ENCODE results near the gene LRRC25. TPM values are rescaled to one million over a fixed set of nuclear protein-coding genes. Genes with fewer than 3 reads are reported as not detected.

LRRC25 gene
- total RNA-seq, 1 experiment from 2014 or later, result not detected

- H2BK12ac ChIP-seq (ENCODE audit: insufficient read length, low read depth, low read length), result no peak overlapping the region
- H4K91ac ChIP-seq (ENCODE audit: insufficient read length, low read depth, low read length), result no peak overlapping the region
- no peaks in the 10 kb centered on the region for H3K79me2 ChIP-seq (ENCODE audit: insufficient read depth, low read length)
- H3K56ac ChIP-seq (ENCODE audit: insufficient read length, low read depth, low read length), result no peak overlapping the region
- H3K23me2 ChIP-seq (ENCODE audit: insufficient read length, low read depth, low read length, poor library complexity, severe bottlenecking), result peaks cover 14% of the 10 kb centered on the region
- no peak overlapping the region for H2AFZ ChIP-seq (ENCODE audit: low read length)
- H3T11ph ChIP-seq (ENCODE audit: low read length), result no peak overlapping the region
- H2BK20ac ChIP-seq (ENCODE audit: low read depth, low read length, poor library complexity, severe bottlenecking), result no peak overlapping the region
- H4K8ac ChIP-seq (replicated peaks; ENCODE audit: insufficient read length, low read depth, low read length), result no peak overlapping the region
- H2AK5ac ChIP-seq (ENCODE audit: insufficient read length, low read length), result no peak overlapping the region
- H3K14ac ChIP-seq (ENCODE audit: insufficient read depth, low read length), result no peak overlapping the region
- peaks cover 59% of the 10 kb centered on the region for H3K27me3 Mint-ChIP-seq (ENCODE audit: low read depth)
- no peak overlapping the region for H4K5ac ChIP-seq (ENCODE audit: insufficient read length, low read depth, low read length)
- H3K9ac ChIP-seq (ENCODE audit: extremely low read depth, insufficient read length, low read length), result no peak overlapping the region
- no peak overlapping the region for H3K27ac Mint-ChIP-seq
- no peak overlapping the region for H3K4ac ChIP-seq (ENCODE audit: low read depth, low read length)
- H3K4me1 Mint-ChIP-seq, result peaks cover 33 to 61% of the 10 kb centered on the region in 2 experiments
- H3K4me3 Mint-ChIP-seq, result peak overlapping the region; percentile 53 to 78
- no peaks in the 10 kb centered on the region; the same call in 1 of the 2 replicates for H3K27me3 ChIP-seq (ENCODE audit: insufficient read depth, low read length)
- H3K9me3 Mint-ChIP-seq, result no peaks in the 10 kb centered on the region; a peak in 2 of 5 replicates
- no peak overlapping the region for H2BK120ac ChIP-seq (ENCODE audit: low read depth, low read length, poor library complexity, severe bottlenecking)
- DNase-seq, result no peak
- H3K18ac ChIP-seq (ENCODE audit: insufficient read length, low read depth, low read length), result no peak overlapping the region
- no peak overlapping the region for H3K27ac ChIP-seq (ENCODE audit: insufficient read length, low read depth, low read length)
- H2BK5ac ChIP-seq (ENCODE audit: insufficient read length, low read length), result no peak overlapping the region
- H3K23ac ChIP-seq (ENCODE audit: insufficient read length, low read depth, low read length), result no peak overlapping the region
- no peak for TF ChIP-seq CTCF (conservative IDR thresholded peaks at IDR 0.05)
- peak overlapping the region; percentile 25 for H3K4me2 ChIP-seq (ENCODE audit: insufficient read depth, insufficient read length, low read length)
- H3K4me1 ChIP-seq (ENCODE audit: insufficient read depth, low read length), result peaks cover 4% of the 10 kb centered on the region; the same call in 1 of the 2 replicates
- H3K36me3 Mint-ChIP-seq (ENCODE audit: insufficient read depth in 1 of 3, low read depth in 3 of 3), result peaks cover 0 to 5% (median 0%) of the 10 kb centered on the region in 3 experiments; a peak in 1 of 7 replicates
- H4K20me1 ChIP-seq (ENCODE audit: control insufficient read depth, insufficient read depth, insufficient read length), result no peaks in the 10 kb centered on the region
- no peak overlapping the region for H2BK15ac ChIP-seq (ENCODE audit: low read depth, low read length)
- no CpG with 5 or more reads among the region's 39 CpGs for WGBS (ENCODE audit: extremely low coverage, insufficient read length, low lambda C conversion rate)
- H3K9me3 ChIP-seq (ENCODE audit: control insufficient read depth, low read depth, low read length), result no peaks in the 10 kb centered on the region
- H3K79me1 ChIP-seq (ENCODE audit: insufficient read depth, low read depth, low read length, poor library complexity, severe bottlenecking), result no peaks in the 10 kb centered on the region
These were observed 21.2 kb upstream of the LRRC25 start for GRCh38 chr19:18418483-18419194.
